ENCODE data around the gene PPP1CA. TPM values are rescaled to one million over a fixed set of nuclear protein-coding genes. Genes with fewer than 3 reads are reported as not detected.
A peak's percentile ranks its signal among the peaks of the same experiment; 100 is the strongest.

Gene PPP1CA
- polyA plus RNA-seq, 3 donors: 209 to 551 (median 461) TPM

- H3K9ac ChIP-seq (ENCODE audit: insufficient read depth, low read length, poor library complexity, severe bottlenecking): no peak overlapping the region
- H3K4me2 ChIP-seq (replicated peaks; ENCODE audit: extremely low read depth, low read length, poor library complexity, severe bottlenecking): no peak overlapping the region
Measured at GRCh38 chr11:67445515-67445914, 43.9 kb upstream of the PPP1CA start.

More at GRCh38 chr11:67445515-67445914, 43.9 kb upstream of the PPP1CA start:
- no peak for DNase-seq
- H3K4me1 ChIP-seq (ENCODE audit: control insufficient read depth in 1 of 2, insufficient read depth in 2 of 2, low read length in 2 of 2): peaks cover 44 to 67% of the 10 kb centered on the region in 2 donors
- Mint-ChIP-seq H3K4me3 (peak overlapping the region in 1 of 2 donors; percentile 8), H3K36me3 (peaks cover 18 to 21% of the 10 kb centered on the region in 2 donors), H3K27ac (peak overlapping the region in 1 of 7 donors; percentile 78), H3K4me1 (peaks cover 58% of the 10 kb centered on the region), H3K9me3 (no peaks in the 10 kb centered on the region), H3K27me3 (ENCODE audit: low read depth in 3 of 3) (peaks cover 3 to 4% (median 3%) of the 10 kb centered on the region in 3 donors)
- no peaks in the 10 kb centered on the region for H3K27me3 ChIP-seq (ENCODE audit: control insufficient read depth in 2 of 2, insufficient read depth in 2 of 2, low read length in 2 of 2)
- peaks cover 23% of the 10 kb centered on the region for H4K20me1 ChIP-seq (ENCODE audit: insufficient read depth, low read length)
- intact Hi-C loops (cut with micrococcal nuclease): no loop called here
- no peak overlapping the region for H2AFZ ChIP-seq (ENCODE audit: insufficient read depth, low read depth, low read length, poor library complexity, severe bottlenecking)
- H3K27ac ChIP-seq (ENCODE audit: low read depth in 1 of 2, low read length in 2 of 2): no peak overlapping the region
- WGBS (ENCODE audit: insufficient coverage): 100% methylated on average over 3 of the region's 5 CpGs
- H3K79me2 ChIP-seq (ENCODE audit: insufficient read depth, low read length): no peaks in the 10 kb centered on the region
- TF ChIP-seq CTCF (IDR thresholded peaks at IDR 0.05): no peak
- no peak overlapping the region for H3K4me3 ChIP-seq (replicated peaks in 1 of 3; ENCODE audit: low read depth in 2 of 3, low read length in 3 of 3)
- H3K9me3 ChIP-seq (replicated peaks in 1 of 2; ENCODE audit: control insufficient read depth in 1 of 2, insufficient read depth in 1 of 2, low read length in 2 of 2): no peaks in the 10 kb centered on the region
- H3K36me3 ChIP-seq (replicated peaks in 1 of 2; ENCODE audit: control insufficient read depth in 1 of 2, insufficient read depth in 2 of 2, low read length in 2 of 2): peaks cover under 1 to 15% of the 10 kb centered on the region in 2 donors

Measured in CD14-positive monocyte (primary cell).